Mesendoderm (in vitro differentiated cells): ENCODE results near the gene CFAP20DC.

Source experiments
- DNase-seq: peaks from one replicate; pipeline ENCODE4 v3.0.0; 2013
- H2AK5ac ChIP-seq: 2 replicates; pipeline ENCODE4 v1.6.1; 2013; ENCODE audit warnings: low read length, inconsistent platforms
- H2BK120ac ChIP-seq: 2 replicates; pipeline ENCODE4 v1.6.1; 2013; ENCODE audit warnings: low read depth, mild to moderate bottlenecking, low read length, moderate library complexity, mixed read lengths
- H2BK15ac ChIP-seq: replicated peaks from 2 replicates; pipeline ENCODE4 v1.6.1; 2013; ENCODE audit warnings: low read depth, mild to moderate bottlenecking, moderate library complexity
- H2BK5ac ChIP-seq: 2 replicates; pipeline ENCODE4 v1.6.1; 2013; ENCODE audit warnings: low read length, inconsistent platforms
- H3K18ac ChIP-seq: 2 replicates; pipeline ENCODE4 v1.6.1; 2013; ENCODE audit warnings: mild to moderate bottlenecking, low read length, mixed read lengths
- H3K23ac ChIP-seq: one replicate; pipeline ENCODE4 v1.6.1; 2013; ENCODE audit warnings: low read length
- H3K27ac ChIP-seq: 2 replicates; pipeline ENCODE4 v1.5.1; 2013; ENCODE audit warnings: low read depth, mild to moderate bottlenecking, inconsistent platforms, low read length, moderate library complexity
- H3K27me3 ChIP-seq: 2 replicates; pipeline ENCODE4 v1.6.1; 2013; ENCODE audit warnings: low read length, control low read depth, mild to moderate bottlenecking, inconsistent platforms; ENCODE audit not compliant: insufficient read depth, poor library complexity
- H3K36me3 ChIP-seq: 2 replicates; pipeline ENCODE4 v1.6.1; 2013; ENCODE audit warnings: low read length, inconsistent platforms; ENCODE audit not compliant: control insufficient read depth, insufficient read depth
- H3K4ac ChIP-seq: one replicate; pipeline ENCODE4 v1.6.1; 2013; ENCODE audit warnings: low read depth, mild to moderate bottlenecking, low read length, moderate library complexity
- H3K4me1 ChIP-seq: 2 replicates; pipeline ENCODE4 v1.6.1; 2013; ENCODE audit warnings: low read depth, low read length, inconsistent platforms; ENCODE audit not compliant: control insufficient read depth
- H3K4me2 ChIP-seq: 2 replicates; pipeline ENCODE4 v1.6.1; 2013; ENCODE audit warnings: low read length
- H3K4me3 ChIP-seq: 2 replicates; pipeline ENCODE4 v1.5.1; 2013; ENCODE audit warnings: mild to moderate bottlenecking, low read length
- H3K56ac ChIP-seq: one replicate; pipeline ENCODE4 v1.6.1; 2013; ENCODE audit warnings: low read length
- H3K79me1 ChIP-seq: 2 replicates; pipeline ENCODE4 v1.6.1; 2013; ENCODE audit warnings: low read length, inconsistent platforms
- H3K79me2 ChIP-seq: 2 replicates; pipeline ENCODE4 v1.6.1; 2013; ENCODE audit warnings: mild to moderate bottlenecking, low read length; ENCODE audit not compliant: control insufficient read depth, insufficient read depth
- H3K9ac ChIP-seq: 2 replicates; pipeline ENCODE4 v1.6.1; 2013; ENCODE audit warnings: low read length, inconsistent platforms
- H4K5ac ChIP-seq: one replicate; pipeline ENCODE4 v1.6.1; 2013; ENCODE audit warnings: low read length
- H4K8ac ChIP-seq: one replicate; pipeline ENCODE4 v1.6.1; 2013; ENCODE audit warnings: low read depth, mild to moderate bottlenecking, control low read depth, low read length, moderate library complexity
- WGBS: extraction: QIAGEN DNeasy Blood & Tissue Kit; methylation state at CpG from one replicate; pipeline ENCODE4 v1.1.7; 2013; ENCODE audit warnings: low lambda C conversion rate, missing lambda C conversion rate; ENCODE audit not compliant: insufficient coverage; ENCODE audit errors: extremely low coverage; 5-methylcytosine and 5-hydroxymethylcytosine counted together

The CFAP20DC gene

DNA sequence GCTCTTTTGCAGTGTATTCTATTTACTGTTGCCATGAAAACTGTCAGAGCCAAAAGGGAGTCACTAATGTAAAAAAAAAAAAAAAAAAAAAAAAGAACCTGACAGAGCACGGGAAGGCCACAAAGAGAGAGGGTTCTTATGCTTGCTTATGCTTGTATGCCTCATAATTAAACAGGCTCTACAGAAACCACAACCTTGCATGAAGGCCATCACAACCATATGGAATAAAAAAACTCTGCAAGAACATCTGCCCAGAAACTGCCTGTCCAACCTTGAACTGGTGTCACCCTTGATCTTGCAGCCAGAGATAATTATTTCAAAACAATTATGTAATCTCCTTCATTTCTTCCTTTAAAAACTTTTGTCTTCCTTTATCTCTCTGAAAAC is 50.1 kb downstream of the CFAP20DC start:
- no peak overlapping the region for H3K4me2 ChIP-seq
- no peak overlapping the region for H2AK5ac ChIP-seq
- H3K27me3 ChIP-seq, result no peaks in the 10 kb centered on the region
- no peak overlapping the region for H4K8ac ChIP-seq
- no peak for DNase-seq
- H3K36me3 ChIP-seq, result no peaks in the 10 kb centered on the region
- H3K4me1 ChIP-seq, result peaks cover 2% of the 10 kb centered on the region
- H4K5ac ChIP-seq, result no peak overlapping the region
- H3K56ac ChIP-seq, result no peak overlapping the region
- no peak overlapping the region for H2BK120ac ChIP-seq
- no peak overlapping the region for H3K4me3 ChIP-seq
- WGBS, result no CpG with 5 or more reads among the region's 1 CpG
- H3K27ac ChIP-seq, result no peak overlapping the region
- H2BK15ac ChIP-seq, result no peak overlapping the region
- no peak overlapping the region for H3K4ac ChIP-seq
- no peak overlapping the region for H3K9ac ChIP-seq
- no peaks in the 10 kb centered on the region for H3K79me1 ChIP-seq
- H2BK5ac ChIP-seq, result no peak overlapping the region
- no peaks in the 10 kb centered on the region for H3K79me2 ChIP-seq
- H3K23ac ChIP-seq, result no peak overlapping the region
- H3K18ac ChIP-seq, result no peak overlapping the region

DNA sequence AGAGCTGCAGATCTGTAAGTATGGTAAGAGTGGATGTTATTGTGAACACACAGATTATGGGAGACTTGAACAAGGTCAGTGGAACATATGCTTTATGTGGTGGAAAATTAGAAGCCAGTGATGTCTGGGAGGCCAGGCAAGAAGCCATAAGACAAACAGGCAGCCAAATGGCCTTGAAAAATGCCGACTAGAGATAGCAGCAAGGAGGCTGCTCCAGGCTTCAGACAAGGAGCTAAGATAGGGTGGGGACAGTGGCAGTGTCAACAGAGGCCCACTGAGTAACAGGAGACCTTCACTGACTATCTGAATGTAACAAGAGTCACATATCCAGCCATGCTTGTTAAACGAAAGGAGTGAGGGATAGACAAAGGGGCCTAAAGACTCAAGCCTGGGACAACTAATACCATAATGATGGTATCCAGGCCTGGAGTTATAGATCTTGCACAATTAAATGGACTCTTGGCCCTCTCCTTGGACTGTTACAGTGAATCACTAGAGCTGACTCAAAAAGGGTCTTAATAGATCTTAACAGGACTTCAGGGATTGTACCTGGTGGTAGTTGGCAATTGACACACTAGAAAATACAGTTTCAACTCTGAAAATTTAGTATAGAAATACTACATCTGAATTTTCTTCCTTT is 50.6 kb downstream of the CFAP20DC start:
- no peak overlapping the region for H3K27ac ChIP-seq

DNA sequence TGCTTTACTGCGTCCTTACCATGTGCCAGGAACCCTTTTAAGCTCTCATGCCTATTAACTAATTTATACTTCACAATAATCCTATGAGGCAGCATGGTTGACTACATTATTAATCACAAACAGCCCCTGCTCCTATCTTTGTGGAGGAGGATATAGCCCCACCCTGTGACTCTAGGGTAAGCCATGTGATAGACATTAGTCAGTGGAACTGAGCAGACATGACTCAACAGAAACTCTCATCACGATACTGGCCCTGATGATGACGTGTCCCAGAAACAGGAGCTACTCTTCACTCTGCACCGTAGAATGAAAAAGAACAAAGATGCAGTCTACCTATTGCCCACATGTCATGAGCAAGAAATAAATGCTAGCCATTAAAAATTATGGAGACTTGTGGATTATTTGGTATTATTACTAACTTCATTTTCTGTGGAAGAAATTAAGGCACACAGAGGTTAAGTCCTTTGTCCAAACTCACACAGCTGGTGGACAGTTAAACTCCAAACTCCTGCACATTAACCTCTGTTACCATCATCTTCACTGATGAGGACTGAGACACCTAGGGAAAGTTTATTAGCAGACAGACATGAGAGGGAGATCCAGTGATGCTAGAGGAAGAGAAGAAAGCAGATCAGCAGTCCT is 51.2 kb downstream of the CFAP20DC start:
- Histone ChIP-seq H3K4ac (no peak overlapping the region), H2BK15ac (no peak overlapping the region), H3K27me3 (no peaks in the 10 kb centered on the region), H4K8ac (no peak overlapping the region), H3K9ac (no peak overlapping the region), H3K36me3 (no peaks in the 10 kb centered on the region), H3K18ac (no peak overlapping the region), H3K79me2 (no peaks in the 10 kb centered on the region), H2AK5ac (no peak overlapping the region), H4K5ac (no peak overlapping the region), H3K56ac (no peak overlapping the region), H3K79me1 (no peaks in the 10 kb centered on the region), H3K23ac (no peak overlapping the region), H3K4me1 (peaks cover 2% of the 10 kb centered on the region), H3K4me2 (no peak overlapping the region), H3K4me3 (no peak overlapping the region), H3K27ac (no peak overlapping the region), H2BK5ac (no peak overlapping the region), H2BK120ac (no peak overlapping the region)
- WGBS, result no CpG with 5 or more reads among the region's 4 CpGs
- DNase-seq, result peak; percentile 20

More for the DNA sequence above, 50.6 kb downstream of the CFAP20DC start:
- no peak overlapping the region for H3K9ac ChIP-seq
- no peak overlapping the region for H3K56ac ChIP-seq
- H3K4me1 ChIP-seq, result peaks cover 2% of the 10 kb centered on the region
- H2BK15ac ChIP-seq, result no peak overlapping the region
- no peak overlapping the region for H3K23ac ChIP-seq
- no CpG with 5 or more reads among the region's 2 CpGs for WGBS
- no peak overlapping the region for H2AK5ac ChIP-seq
- H3K4me3 ChIP-seq, result no peak overlapping the region
- no peak overlapping the region for H3K18ac ChIP-seq
- no peak overlapping the region for H3K4ac ChIP-seq
- H3K27me3 ChIP-seq, result no peaks in the 10 kb centered on the region
- no peaks in the 10 kb centered on the region for H3K79me2 ChIP-seq
- no peaks in the 10 kb centered on the region for H3K36me3 ChIP-seq
- no peak overlapping the region for H2BK5ac ChIP-seq
- DNase-seq, result peak; percentile 8
- no peak overlapping the region for H4K5ac ChIP-seq
- H2BK120ac ChIP-seq, result no peak overlapping the region
- H3K79me1 ChIP-seq, result no peaks in the 10 kb centered on the region
- no peak overlapping the region for H3K4me2 ChIP-seq
- H4K8ac ChIP-seq, result no peak overlapping the region

DNA sequence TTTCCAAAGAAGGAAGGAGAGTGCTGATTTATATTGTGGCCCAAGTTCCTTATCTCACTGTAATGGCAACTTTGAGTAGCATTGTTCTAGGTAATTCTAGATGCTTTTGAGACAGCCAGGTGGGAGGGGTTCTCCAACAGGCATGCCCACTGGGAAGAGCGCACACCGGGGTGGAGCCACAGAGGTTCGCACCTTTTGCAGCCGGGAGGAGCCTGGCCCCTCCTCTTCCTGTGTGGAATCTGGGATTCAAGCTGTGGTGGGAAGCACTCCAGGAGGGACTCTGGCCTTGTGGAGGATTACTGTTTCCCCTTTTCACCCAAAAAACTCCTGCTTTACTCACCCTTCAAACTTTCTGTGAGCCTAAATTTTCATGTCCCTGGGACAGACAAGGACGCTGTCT is 53.1 kb downstream of the CFAP20DC start:
- H3K27me3 ChIP-seq, result no peaks in the 10 kb centered on the region
- no peak overlapping the region for H2AK5ac ChIP-seq
- H2BK120ac ChIP-seq, result no peak overlapping the region

DNA sequence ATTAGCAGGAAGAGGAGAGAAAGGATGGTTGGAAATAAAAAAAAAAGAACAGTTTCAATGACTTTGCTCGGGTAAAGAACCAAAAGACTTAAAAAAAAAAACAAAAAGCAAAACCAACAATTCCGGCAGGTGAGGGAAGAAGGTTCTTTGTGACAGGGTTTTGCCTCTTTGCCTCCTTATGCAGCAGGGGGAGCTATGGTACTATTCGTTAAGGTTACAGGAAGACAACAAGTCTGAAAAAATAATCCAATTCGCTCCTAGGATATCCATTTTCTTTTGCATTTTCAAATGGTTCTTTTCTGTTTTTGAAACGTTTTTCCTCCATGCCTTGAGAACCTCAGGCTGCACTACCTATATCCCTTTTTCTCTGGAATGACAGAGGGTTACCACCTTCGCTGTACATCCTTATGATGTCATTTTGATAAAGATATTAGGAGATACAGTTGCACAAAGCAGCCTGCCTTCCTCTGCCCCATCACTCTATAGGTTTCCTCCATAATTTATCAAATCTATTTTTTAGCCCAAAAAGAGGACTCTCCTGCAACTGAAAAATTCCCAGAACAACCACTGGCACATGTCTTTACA is 55.0 kb downstream of the CFAP20DC start:
- Histone ChIP-seq H2BK5ac (no peak overlapping the region), H3K36me3 (no peaks in the 10 kb centered on the region), H3K79me2 (no peaks in the 10 kb centered on the region), H3K9ac (no peak overlapping the region), H3K27me3 (no peaks in the 10 kb centered on the region), H4K8ac (no peak overlapping the region), H2BK120ac (no peak overlapping the region), H3K56ac (peak overlapping the region; percentile 6), H2AK5ac (no peak overlapping the region), H3K4ac (no peak overlapping the region), H3K79me1 (no peaks in the 10 kb centered on the region), H3K23ac (no peak overlapping the region), H3K27ac (no peak overlapping the region), H2BK15ac (no peak overlapping the region), H4K5ac (no peak overlapping the region), H3K4me2 (no peak overlapping the region), H3K18ac (no peak overlapping the region), H3K4me1 (peaks cover 2% of the 10 kb centered on the region), H3K4me3 (no peak overlapping the region)
- no CpG with 5 or more reads among the region's 6 CpGs for WGBS
- DNase-seq, result peak; percentile 77

More for the DNA sequence above, 53.1 kb downstream of the CFAP20DC start:
- H3K36me3 ChIP-seq, result no peaks in the 10 kb centered on the region
- peak; percentile 60 for DNase-seq
- no peak overlapping the region for H2BK5ac ChIP-seq
- H3K18ac ChIP-seq, result no peak overlapping the region
- H3K4ac ChIP-seq, result no peak overlapping the region
- H3K4me1 ChIP-seq, result peaks cover 2% of the 10 kb centered on the region
- H3K56ac ChIP-seq, result no peak overlapping the region
- no peaks in the 10 kb centered on the region for H3K79me1 ChIP-seq
- H3K23ac ChIP-seq, result no peak overlapping the region
- no peaks in the 10 kb centered on the region for H3K79me2 ChIP-seq
- H3K4me3 ChIP-seq, result no peak overlapping the region
- no peak overlapping the region for H4K5ac ChIP-seq
- no peak overlapping the region for H3K27ac ChIP-seq
- no peak overlapping the region for H3K4me2 ChIP-seq
- H3K9ac ChIP-seq, result no peak overlapping the region
- WGBS, result no CpG with 5 or more reads among the region's 5 CpGs
- no peak overlapping the region for H4K8ac ChIP-seq
- no peak overlapping the region for H2BK15ac ChIP-seq
